Pulmonary artery endothelial cell (primary cell): ENCODE data around the gene TATDN2. TPM values are rescaled to one million over a fixed set of nuclear protein-coding genes. Genes with fewer than 3 reads are reported as not detected.
"Not testable (repeated sequence)": the region's sequence is repeated elsewhere in the genome, so short reads cannot be mapped to it uniquely, and the experiment has no call there.

Experiments
- DNase-seq: peaks from one replicate; pipeline ENCODE4 v3.0.0-alpha.2; 2011; ENCODE audit warnings: low read depth, low spot score
- total RNA-seq: library from RNA; depleted of rRNA; stranded (reverse); fragments of >200 nt; gene quantifications from 2 replicates; pipeline ENCODE4 v1.2.3, GENCODE V29; 2014

The TATDN2 gene
- total RNA-seq, 1 donor from 2014 or later: 13.5 TPM

DNA sequence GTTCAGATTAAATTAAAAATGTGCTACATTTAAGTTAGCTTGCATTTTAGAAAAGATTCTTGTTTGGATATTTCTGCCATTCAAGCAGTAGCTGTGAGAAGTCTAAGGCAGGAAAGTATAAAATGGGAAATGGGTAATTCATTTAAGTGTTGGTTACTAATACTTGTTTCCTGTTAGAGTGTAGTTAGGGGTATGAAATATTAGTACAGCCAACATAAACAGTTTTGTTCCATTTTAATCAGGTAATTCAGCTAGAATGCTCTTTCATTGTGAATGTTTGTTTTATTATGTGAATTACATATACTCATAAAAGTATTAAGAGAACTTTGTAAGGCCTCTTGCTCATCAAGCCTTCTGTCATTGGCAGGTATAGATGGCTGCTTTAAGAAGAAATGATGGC, 19.9 kb downstream of the TATDN2 start:
- DNase-seq: peak; percentile 15

GRCh38 chr3:10268930-10269329, 20.7 kb downstream of the TATDN2 start:
- no peak for DNase-seq

GRCh38 chr3:10269443-10269842, 21.2 kb downstream of the TATDN2 start:
- no peak for DNase-seq

DNA sequence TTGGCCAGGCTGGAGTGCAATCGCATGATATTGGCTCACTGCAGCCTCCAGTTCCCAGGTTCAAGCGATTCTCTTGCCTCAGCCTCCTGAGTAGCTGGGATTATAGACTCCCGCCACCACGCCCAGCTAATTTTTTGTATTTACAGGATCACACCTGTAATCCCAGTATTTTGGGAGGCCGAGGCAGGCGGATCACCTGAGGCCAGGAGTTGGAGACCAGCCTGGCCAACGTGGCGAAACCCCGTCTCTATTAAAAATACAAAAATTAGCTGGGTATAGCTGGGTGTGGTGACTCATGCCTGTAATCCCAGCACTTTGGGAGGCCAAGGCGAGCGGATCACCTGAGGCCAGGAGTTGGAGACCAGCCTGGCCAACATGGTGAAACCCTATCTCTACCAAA, 24.2 kb downstream of the TATDN2 start:
- DNase-seq: not testable (repeated sequence)

- DNase-seq: no peak
Measured at GRCh38 chr3:10272977-10273376, 24.7 kb downstream of the TATDN2 start.

DNA sequence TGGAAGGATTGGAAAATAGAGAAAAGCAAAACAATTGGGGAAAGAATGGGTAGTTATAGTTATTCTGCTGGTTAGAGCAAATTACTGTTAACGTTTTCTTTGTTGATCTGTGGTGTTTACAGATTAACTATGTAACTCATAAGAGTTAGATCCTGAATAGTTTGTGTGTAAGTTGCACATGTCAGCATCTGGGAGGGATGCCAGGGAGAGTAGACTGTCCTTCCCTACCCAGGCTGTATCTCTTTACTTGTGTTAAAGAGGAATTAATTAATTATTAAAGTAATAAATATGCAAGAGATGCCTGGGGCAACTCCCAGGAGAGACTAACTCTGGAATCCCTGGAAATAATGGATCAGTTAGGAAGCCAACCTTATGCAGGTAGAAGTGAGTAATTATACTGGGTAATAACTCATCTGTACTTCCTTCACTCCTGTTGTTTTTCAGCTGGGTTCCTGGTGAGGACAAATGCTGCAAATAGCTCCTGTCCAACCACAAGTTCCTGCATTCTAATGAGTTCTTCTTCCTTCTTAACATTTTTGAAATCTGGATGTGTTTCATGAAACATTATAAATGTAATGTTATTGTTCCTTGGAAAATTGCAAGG, 25.5 kb downstream of the TATDN2 start:
- no peak for DNase-seq

DNA sequence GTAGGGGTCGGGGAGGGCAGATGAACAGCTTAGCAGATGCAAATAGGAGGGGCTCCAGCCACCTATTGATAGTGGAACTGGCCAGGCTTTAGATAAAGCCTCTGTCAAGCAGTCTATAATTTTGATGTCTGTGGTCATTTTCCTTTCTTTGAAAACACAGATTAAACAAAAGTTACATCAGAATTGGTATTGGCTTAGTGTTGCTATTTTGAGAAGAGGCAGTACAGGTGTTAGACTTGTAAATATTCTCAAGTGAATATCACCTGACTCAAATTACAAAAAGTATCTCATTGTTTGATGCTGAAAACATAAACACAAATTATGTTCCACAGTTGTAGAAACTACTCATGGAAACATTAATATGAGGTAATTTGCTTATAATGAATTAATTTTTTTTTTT, 26.3 kb downstream of the TATDN2 start:
- DNase-seq: no peak

DNA sequence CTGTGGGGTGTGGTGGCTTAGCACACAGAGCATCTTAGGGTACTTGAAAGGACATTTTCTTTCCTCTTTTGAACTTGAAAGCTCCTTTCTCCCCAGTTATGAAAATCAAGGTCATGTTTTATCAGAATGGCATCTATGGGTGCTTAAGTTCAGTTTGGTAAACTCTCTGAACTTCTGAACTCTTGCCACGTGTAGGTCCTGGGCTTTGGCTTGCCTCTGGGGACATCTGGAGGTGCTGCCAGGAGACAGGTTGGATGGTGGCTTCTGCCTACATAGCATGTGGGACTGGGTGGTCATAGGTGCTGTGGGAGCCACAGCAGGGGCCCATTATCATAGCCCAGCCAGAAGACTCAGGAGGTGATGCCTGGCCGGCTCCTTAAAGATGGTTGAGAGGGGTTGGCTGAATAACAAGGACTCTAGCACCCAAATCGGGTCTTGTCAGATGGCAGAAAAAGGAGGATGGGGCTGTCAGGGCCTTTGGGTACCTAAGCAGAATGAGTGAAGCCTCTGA, 28.9 kb downstream of the TATDN2 start:
- DNase-seq: no peak

DNA sequence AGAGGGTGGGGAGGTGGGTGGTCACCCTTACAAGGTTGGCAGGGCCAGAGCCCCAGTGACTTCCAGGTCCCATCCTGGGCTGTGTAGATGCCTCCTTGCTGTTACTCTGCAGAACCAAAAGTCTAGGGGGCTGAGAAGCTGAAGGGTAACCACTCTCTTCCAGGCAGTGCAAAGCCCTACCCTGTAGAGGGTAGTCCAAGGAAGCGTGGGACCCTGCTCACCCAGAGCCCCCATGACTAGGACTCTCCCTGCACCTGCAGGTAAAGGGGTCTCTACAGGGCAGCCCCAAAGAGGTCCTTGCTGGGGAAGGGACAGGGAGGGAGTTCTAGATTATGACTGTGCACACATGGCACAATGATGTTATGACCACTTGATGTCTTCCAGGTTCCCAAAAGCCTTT, 30.2 kb downstream of the TATDN2 start:
- DNase-seq: no peak

DNA sequence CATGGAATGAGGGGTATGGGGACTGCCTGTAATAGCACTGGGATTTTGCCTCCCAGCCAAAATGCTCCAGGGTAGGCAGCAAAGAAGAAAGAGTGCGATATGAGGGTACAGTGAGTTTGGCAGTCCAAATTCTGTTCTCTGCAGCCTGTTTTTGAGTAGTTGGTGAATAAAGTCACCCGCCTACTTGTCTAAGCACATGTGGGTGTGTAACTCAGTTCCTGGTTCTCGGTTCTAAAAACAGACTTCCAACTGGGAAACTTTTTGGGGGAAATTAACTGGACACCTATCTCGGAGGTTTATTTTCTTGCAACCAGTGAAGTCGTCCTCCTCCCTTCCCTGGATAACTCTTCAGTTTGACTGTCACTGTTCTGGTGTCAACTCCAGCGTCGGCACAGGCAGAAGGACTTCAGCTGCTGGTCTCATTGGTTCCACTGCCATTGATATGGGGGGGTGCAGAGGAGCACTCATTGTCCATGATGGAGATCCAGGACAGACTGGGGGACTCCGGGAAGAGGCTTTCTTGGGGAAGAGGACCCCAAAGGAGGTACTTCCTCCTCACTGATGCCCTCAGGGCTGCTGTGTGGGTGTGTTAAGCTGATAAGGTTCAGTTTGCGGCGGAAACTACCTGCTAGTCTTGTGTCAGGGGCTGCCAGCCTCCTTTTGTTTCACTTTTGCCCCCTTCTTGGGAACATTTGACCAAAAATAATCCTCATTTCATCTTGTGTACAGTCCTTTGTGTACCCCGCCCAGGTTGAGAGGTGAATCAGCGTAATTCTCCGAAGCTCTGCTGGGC, 31.3 kb downstream of the TATDN2 start:
- no peak for DNase-seq

DNA sequence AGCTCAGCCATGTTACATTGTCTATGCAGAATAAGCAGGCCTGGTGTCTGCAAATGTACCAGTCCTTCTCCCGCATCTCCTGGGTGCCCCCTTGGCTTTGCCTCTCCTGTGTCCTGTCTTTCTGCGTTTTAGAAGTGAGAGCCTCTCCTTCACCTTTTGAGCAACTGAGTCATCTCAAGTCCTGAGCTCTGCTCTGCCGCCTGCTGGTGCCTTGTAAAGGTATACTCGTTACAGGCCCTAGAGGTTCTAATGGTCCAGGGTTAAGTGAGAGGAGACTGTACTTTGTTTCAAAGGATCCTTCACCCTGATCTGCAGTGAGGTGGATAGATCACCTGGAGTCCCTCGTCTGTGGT, 31.9 kb downstream of the TATDN2 start:
- no peak for DNase-seq

- no peak for DNase-seq
Measured at GRCh38 chr3:10280571-10280970, 32.3 kb downstream of the TATDN2 start.

- DNase-seq: no peak
Measured at GRCh38 chr3:10281951-10282350, 33.7 kb downstream of the TATDN2 start.

DNA sequence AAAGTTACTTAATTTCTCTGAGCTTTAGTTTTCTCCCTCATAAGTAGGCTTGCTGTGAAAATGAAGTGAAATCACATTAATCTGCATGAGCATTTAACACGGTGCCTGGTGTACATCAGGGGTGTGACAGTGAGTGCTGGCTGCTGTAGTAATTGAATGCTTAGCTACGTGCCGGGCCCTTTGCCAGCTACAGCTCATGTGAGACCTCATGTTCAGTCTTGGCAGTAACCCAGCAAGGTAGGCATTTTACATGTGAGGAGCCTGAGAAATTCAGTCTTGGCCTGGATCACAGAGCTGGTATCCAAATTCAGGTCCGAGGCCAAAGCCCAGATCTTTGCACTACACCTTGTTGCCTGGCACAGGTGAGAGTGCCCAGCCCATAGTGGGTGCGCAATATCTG, 35.4 kb downstream of the TATDN2 start:
- DNase-seq: no peak

DNA sequence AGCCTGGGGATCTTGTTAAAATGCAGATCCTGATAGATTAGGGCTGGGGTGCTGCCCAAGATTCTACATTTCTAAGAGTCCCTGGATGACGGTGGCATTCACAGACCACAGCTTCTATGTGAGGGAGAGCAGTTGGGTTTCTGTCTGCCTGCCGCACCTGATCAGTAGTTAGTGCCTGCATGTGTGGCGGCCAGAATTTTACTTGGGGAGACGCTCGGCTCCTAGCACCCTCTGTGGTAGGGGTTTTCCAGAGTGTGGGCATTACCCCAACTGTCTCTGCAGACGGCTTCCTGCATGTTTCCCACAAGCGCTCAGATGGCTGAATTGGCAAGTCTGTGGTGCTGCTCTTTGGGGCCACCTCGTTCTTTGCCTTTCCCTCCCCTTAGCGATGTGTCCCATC, 36.2 kb downstream of the TATDN2 start:
- DNase-seq: no peak

DNA sequence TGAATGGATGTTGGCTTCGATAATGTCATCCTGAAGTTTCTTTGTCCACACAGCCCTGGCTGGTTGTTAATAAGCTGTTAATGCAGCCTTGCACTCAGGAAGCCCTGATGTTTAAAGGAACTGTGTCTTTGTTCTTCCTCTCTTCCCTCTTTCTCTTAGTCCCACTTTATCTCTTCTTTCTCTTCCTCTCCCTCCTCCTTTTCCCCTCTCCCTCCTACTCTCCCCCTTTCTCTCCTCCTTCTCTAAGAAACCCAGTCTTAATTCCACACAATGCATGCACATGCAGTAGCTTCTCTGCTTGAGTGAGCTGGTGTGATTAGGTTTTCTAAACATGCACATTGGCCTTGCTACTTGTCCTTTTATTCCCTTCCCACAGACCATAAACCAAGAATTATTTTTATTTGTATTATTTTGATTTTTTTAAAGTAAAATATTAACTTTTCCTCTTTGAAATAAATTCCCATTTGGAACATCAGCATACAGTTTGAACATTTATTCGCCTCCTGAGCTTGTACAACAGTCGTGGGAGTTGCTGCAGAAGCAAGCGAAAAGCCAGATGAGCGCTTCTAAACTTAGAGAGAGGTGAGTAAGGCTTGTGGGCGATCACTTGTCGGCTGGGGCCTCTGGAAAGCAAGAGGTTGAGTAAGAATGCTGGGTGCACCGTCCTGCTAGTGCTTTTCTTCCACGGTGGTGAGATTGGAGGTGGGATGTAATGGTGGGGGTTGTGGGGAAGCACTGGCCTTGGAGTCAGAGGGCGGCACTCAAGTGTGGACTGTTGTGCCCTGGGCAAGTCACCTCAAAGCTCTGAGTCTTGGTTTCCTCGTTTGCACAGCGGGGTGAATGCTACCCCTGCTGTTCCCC, 37.2 kb downstream of the TATDN2 start:
- no peak for DNase-seq

GRCh38 chr3:10286133-10286524, 37.9 kb downstream of the TATDN2 start:
- DNase-seq: no peak

GRCh38 chr3:10286596-10287295, 38.5 kb downstream of the TATDN2 start:
- DNase-seq: peak; percentile 66

DNA sequence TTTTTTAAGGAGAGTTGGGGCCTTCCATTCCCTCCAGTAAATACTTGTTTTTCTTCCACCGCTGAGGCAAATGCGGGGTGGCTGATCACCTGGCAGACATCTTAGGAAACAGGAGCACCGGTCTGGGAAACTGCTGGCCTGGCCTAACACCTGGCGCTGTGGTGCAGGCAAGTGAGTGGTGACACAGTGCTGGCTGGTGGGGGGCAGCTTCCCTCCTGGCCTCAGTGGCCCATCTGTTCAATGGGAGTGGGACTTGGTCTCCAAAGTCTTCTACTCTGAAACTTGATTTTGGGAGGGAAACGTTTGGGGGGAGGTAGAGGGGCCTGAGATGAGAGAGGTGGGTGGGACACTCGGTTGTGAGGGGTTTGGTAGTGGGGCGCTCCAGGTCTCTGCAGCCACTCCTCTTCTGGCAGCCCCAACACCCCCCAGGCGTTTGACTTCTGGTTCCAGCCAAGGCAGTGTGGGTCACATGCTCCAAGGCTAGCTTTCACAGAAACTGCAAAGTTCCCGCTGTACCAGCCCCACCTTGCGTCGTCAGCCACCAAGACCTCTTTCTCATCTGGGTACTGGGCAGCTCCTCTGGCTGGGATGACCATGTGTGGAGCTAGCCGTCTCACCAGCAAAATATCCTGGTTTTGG, 39.8 kb downstream of the TATDN2 start:
- DNase-seq: no peak

DNA sequence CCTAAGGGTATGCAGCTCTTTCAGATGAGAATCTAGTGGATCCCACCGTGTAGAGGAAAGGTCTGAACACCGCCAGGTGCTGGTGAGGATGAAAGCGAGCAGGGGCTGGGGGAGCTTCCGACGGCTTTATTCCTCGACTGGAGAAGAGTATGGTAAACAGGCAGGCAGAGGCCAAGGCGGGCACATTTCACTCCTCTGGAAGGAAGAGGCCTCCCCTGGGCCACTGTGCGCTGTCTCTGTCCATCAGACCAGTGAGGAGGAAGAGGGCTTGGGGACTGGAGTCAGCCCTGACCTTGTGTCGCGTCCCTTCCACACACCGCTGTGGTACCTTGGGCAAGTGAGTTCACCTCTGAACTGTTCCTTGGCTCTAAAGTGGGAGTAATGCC, 40.3 kb downstream of the TATDN2 start:
- no peak for DNase-seq

- no peak for DNase-seq
Measured at GRCh38 chr3:10289077-10289476, 40.8 kb downstream of the TATDN2 start.
